Mucosa of rectum (tissue), 2 donors: Measurements from ENCODE around the gene PTH2R.

Experiments
- H3K27ac ChIP-seq, 2 donors: one replicate each; pipeline ENCODE4 v1.7.0; 2013; ENCODE audit warnings: inconsistent platforms in 2 of 2, low read depth in 2 of 2, low read length in 2 of 2
- H3K27me3 ChIP-seq, 2 donors: one replicate each; pipeline ENCODE4 v1.7.0; 2013; ENCODE audit warnings: low read length in 2 of 2; ENCODE audit not compliant: control insufficient read depth in 2 of 2, insufficient read depth in 2 of 2
- H3K36me3 ChIP-seq, 2 donors: one replicate each; pipeline ENCODE4 v1.7.0; 2013; ENCODE audit warnings: low read length in 2 of 2; ENCODE audit not compliant: control insufficient read depth in 2 of 2, insufficient read depth in 2 of 2
- H3K4me1 ChIP-seq, 2 donors: one replicate each; pipeline ENCODE4 v1.7.0; 2013; ENCODE audit warnings: low read length in 2 of 2, mild to moderate bottlenecking in 1 of 2; ENCODE audit not compliant: control insufficient read depth in 2 of 2, insufficient read depth in 2 of 2
- H3K4me3 ChIP-seq, 2 donors: one replicate each; pipeline ENCODE4 v1.7.0; 2013; ENCODE audit warnings: low read length in 2 of 2
- H3K9ac ChIP-seq, 2 donors: one replicate each; pipeline ENCODE4 v1.7.0; 2013; ENCODE audit warnings: low read length in 2 of 2, low read depth in 1 of 2, mild to moderate bottlenecking in 1 of 2
- H3K9me3 ChIP-seq, 2 donors: one replicate each; pipeline ENCODE4 v1.7.0; 2013; ENCODE audit warnings: low read length in 2 of 2; ENCODE audit not compliant: control insufficient read depth in 2 of 2
- donor health status: healthy.
- donor health status: Normal muscosa, but diverticular disease.

The PTH2R gene, protein sequence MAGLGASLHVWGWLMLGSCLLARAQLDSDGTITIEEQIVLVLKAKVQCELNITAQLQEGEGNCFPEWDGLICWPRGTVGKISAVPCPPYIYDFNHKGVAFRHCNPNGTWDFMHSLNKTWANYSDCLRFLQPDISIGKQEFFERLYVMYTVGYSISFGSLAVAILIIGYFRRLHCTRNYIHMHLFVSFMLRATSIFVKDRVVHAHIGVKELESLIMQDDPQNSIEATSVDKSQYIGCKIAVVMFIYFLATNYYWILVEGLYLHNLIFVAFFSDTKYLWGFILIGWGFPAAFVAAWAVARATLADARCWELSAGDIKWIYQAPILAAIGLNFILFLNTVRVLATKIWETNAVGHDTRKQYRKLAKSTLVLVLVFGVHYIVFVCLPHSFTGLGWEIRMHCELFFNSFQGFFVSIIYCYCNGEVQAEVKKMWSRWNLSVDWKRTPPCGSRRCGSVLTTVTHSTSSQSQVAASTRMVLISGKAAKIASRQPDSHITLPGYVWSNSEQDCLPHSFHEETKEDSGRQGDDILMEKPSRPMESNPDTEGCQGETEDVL

DNA sequence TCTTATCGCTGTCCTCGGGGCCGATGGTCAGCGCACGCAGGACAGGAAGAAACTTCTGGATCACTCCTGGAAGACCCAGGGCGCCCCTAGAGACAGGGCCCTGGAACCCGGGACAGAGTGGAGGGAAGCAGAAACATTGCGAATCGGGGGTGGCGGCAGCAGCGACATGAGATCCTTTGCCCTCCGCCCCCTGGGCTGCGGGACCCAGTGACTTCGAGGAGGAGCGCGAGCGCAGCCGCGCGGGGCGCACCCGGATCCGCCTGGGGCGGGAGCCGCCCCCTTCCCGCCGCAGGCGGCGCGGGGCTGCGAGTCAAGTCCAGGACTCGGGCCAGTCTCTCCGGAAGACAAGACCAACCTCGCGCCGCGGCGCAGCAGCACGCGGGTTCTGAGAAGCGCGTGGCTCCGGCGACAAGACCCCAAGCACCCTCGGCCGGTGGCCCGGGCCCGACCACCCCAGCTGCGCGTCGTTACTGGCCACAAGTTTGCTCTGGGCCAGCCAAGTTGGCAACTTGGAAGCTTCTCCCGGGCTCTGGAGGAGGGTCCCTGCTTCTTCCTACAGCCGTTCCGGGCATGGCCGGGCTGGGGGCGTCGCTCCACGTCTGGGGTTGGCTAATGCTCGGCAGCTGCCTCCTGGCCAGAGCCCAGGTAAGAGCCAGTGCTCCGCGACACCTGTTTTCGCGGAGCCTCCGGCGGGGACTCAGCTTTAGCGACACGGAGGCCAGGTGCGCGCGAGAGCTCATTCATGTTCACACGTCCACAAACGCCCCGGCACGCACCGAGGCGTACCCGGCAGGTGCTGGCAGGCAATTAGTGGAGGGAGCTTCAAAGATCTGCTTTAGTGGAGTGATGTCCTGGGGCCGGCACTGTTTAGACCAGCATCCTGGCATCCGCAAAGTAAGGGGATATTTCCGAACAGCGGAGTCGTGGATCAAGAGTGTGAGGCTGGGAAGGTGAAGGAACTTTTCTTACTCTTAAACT, at the start of gene PTH2R:
Gene PTH2R (plus strand): TSS at position 319 of the 978 bp plus-strand sequence. CDS start 252 bp downstream, at position 571.
- peaks cover 19% of the 10 kb centered on the region in 2 donors for H3K27me3 ChIP-seq

DNA sequence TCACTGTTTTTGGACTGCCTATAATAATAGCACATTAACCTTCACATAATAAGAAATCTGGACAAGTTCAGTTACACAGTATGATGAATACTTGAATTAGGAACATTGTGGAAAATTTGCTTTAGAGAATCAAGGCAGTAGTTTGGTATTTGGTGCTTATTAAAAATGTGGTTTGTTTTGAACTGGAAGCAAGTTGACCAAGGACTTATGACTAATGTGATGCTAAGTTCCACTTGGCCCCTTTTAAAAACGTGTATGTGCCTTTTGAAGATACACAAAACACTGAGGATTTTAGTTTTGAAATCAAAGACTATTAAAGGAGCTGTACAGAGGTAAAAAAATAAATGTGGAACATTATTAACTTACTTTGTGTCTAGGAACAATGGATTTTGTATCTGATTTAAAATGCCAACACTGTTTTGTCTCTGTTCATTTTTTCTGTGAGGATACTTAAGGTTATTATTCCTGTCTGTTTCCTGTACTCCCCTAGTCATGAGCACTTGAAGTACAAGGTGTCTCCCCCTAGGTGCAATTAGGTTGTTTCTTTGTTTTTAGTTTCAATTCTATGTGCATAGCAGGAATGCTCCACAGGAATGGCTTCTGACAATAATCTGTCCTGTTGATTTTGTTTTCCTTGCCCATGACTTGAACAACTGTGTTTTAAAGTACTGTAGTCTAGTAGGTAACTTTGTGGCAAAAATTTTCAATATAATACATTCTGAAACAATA, 49.6 kb upstream of the PTH2R start:
- Histone ChIP-seq H3K4me3 (no peak overlapping the region), H3K27ac (no peak overlapping the region), H3K9ac (no peak overlapping the region), H3K27me3 (no peaks in the 10 kb centered on the region), H3K36me3 (peaks cover 25 to 32% of the 10 kb centered on the region in 2 donors), H3K4me1 (no peaks in the 10 kb centered on the region), H3K9me3 (no peaks in the 10 kb centered on the region)

More for the DNA sequence above, at the start of gene PTH2R:
- Histone ChIP-seq H3K9me3 (no peaks in the 10 kb centered on the region), H3K4me1 (no peaks in the 10 kb centered on the region), H3K27ac (no peak within 1 kb of the TSS), H3K4me3 (no peak within 1 kb of the TSS), H3K36me3 (no peaks in the 10 kb centered on the region), H3K9ac (no peak within 1 kb of the TSS)

DNA sequence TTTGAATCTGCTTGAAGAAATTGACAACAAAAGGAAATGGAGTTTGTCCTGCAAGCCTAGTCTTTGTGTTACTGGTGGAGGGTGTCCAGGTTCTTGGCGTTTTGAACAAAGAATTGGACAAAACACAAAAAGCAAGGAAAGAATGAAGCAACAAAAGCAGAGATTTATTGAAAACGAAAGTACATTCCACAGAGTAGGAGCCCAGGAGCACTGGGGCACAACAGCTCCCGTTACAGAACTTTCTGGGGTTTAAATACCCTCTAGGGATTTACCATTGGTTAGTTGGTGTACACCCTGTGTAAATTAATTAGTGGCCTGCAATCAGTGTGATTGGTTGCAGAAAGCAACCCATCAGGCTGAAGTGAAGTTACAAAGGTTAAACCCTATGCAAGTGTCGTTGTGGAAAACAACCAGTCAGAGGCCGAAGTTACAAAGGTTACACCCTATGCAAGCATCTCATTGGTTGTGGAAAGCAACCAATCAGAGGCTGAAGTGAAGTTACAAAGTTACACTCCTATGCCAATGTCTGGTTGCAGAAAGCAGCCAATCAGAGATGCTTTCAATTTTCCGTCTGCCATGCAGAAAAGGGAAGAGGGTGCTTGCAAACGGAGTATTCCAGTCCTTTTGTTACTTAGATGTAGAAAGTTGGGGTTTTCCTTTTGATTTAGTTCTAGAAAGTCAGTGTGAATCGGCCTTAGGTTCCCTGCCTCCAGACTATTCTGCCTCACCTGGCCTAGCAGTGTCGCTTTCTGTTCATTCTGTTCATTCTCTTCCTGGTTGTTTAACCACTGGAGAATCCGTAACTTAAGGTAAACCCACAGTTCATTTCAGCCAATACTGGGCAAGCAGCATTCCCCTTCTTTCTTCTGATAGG, 47.6 kb upstream of the PTH2R start:
- Histone ChIP-seq H3K9ac (no peak overlapping the region), H3K4me3 (no peak overlapping the region), H3K27me3 (no peaks in the 10 kb centered on the region), H3K27ac (no peak overlapping the region), H3K36me3 (peaks cover 9 to 13% of the 10 kb centered on the region in 2 donors), H3K4me1 (no peaks in the 10 kb centered on the region), H3K9me3 (no peaks in the 10 kb centered on the region)

DNA sequence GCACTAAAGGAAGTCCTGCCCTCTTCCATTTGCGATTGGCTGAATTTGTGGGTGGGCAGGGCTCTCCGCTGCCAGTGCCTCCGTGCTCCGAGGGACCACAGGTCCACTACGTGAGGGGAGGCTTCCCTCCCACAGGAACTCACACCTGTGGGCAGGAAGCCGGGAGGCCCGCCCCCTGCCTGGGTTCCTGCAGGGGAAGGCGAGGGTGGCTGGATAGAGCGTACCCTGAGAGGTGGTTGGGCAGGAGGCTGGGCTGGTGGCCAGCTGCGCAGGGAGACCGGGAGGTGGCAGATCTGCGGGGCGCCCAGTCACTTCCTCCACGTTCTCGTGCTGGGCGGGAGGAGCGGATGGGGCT, 47.0 kb upstream of the PTH2R start:
- H3K4me3 ChIP-seq = no peak overlapping the region
- no peak overlapping the region for H3K9ac ChIP-seq
- no peaks in the 10 kb centered on the region for H3K27me3 ChIP-seq
- H3K27ac ChIP-seq = no peak overlapping the region
- H3K9me3 ChIP-seq = no peaks in the 10 kb centered on the region
- H3K36me3 ChIP-seq = peaks cover 8 to 11% of the 10 kb centered on the region in 2 donors
- H3K4me1 ChIP-seq = no peaks in the 10 kb centered on the region

DNA sequence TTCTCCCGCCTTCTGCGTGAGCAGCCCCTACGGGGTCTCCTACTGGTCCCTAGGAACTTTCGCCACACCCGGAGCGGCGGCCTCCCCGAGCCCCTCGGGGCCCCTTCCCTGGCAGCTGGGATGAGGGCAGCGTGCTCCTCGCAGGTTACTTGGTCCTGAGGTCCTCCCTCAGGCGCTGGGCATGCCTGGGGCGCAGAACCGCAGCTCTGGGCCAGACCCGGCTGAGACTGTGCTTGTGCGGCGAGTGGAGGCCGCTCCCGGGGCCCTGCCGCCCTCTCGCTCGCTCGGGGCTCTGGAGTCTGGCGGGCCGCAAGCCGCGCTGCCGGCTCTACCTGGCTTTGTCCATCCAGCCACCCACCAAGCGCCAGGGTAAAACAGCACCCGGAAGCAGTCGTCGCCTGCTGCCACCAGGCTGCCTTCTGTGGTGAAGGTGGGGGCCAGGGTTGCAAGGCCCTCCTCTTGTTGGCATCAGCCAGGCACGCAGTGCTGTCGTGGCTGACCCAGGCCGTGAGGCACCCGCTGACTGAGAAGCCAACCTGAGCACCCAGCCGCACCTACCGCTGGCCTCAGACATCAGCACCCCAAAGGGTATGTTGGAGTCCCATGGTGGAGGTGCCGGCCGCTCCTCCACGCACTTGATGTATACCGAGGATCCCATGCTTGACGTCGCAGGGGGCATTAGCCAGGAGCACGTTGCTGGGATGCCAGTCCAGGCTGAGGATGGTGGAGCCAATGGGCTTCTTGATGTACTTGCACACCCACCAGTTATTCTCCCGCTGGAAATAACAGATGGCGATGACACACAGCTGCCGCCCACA, 46.1 kb upstream of the PTH2R start:
- Histone ChIP-seq H3K4me3 (no peak overlapping the region), H3K36me3 (peaks cover under 1 to 4% of the 10 kb centered on the region in 2 donors), H3K4me1 (no peaks in the 10 kb centered on the region), H3K9ac (no peak overlapping the region), H3K27ac (no peak overlapping the region), H3K9me3 (no peaks in the 10 kb centered on the region), H3K27me3 (no peaks in the 10 kb centered on the region)

DNA sequence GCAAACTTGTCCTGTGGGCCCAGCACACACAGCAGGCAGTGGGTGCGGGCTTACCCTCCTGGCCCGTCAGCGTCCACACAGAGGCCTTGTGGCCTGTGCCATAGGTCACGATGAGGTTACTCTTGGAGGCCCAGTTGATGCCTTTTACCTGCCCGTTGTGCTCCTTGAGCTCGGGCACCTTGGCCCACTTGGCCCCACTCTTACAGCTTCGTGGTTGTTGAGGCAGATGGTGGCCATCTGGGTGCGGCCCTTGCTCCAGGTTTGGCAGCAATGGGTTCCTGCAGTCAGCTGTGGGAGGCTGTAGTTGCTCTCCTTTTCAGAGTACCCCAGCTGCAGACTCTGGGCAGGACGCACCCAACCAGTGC, 45.5 kb upstream of the PTH2R start:
- no peak overlapping the region for H3K4me3 ChIP-seq

DNA sequence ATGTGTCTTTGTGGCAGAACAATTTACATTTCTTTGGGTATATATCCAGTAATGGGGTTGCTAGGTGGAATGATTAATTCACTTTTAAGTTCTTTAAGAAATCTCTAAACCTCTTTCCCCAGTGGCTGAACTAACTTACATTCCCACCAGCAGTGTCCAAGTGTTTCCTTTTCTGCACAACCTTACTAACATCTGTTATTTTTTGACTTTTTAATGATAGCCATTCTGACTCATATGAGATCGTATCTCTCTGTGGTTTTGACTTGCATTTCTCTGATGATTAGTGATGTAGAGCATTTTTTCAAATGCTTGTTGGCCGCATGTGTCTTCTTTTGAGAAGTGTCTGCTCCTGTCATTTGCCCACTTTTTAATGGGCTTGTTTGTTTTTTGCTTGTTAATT, 43.1 kb upstream of the PTH2R start:
- Histone ChIP-seq H3K9me3 (no peaks in the 10 kb centered on the region), H3K27ac (no peak overlapping the region), H3K4me1 (no peaks in the 10 kb centered on the region), H3K36me3 (no peaks in the 10 kb centered on the region), H3K9ac (no peak overlapping the region), H3K4me3 (no peak overlapping the region), H3K27me3 (no peaks in the 10 kb centered on the region)

More for the DNA sequence above, 45.5 kb upstream of the PTH2R start:
- no peaks in the 10 kb centered on the region for H3K9me3 ChIP-seq
- no peak overlapping the region for H3K27ac ChIP-seq
- no peaks in the 10 kb centered on the region for H3K27me3 ChIP-seq
- H3K4me1 ChIP-seq = no peaks in the 10 kb centered on the region
- H3K36me3 ChIP-seq = peaks cover 0 to 4% of the 10 kb centered on the region in 2 donors
- H3K9ac ChIP-seq = no peak overlapping the region

DNA sequence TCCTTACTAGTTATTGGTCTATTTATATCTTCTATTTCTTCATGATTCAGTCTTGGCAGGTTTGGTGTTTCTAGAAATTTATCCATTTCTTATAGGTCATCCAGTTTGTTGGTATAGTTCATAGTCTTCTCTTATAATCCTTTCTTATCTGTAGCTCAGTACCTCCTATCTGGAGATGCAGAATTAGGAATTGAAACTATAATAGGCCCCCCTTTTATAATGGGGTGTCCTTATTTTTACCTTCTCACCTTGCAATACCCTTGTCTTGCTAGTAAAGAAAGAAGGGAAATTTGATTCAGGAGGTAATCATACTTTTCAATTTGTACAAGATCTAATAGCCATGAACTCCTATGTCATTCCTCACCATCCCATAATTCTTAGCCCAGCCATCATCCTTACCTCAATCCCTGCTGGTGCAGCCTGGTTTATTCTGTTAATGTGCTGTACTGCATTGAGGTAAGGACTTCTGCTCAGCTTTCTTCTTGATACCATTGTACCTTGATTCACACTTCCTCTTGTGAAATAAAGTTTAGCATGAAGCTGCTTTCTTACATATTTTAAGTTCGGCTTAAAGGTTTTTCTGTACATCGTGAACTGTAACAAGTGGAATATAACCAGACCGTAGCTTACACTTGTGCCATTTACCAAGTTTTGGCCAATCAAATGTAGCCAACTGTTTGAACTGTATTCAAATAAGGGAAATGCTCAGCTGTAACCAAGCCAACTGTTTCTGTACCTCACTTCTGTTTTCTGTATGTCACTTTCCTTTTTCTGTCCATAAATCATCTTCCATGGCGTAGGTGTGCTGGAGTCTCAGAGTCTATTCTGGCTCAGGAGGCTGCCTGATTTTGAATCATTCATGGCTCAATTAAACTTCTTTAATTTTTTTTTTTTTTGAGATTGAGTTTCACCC, 40.1 kb upstream of the PTH2R start:
- Histone ChIP-seq H3K4me3 (peak overlapping the region in 1 of 2 donors; percentile 16), H3K27ac (no peak overlapping the region)

More for the DNA sequence above, 40.1 kb upstream of the PTH2R start:
- Histone ChIP-seq H3K27me3 (no peaks in the 10 kb centered on the region), H3K9ac (no peak overlapping the region), H3K9me3 (no peaks in the 10 kb centered on the region), H3K36me3 (no peaks in the 10 kb centered on the region), H3K4me1 (no peaks in the 10 kb centered on the region)
